NCI-H446 treated with DMSO at 0.1 percent for 48 hours (cell line): ENCODE data around the gene TENT4B.
"Not testable (repeated sequence)": the region's sequence is repeated elsewhere in the genome, so short reads cannot be mapped to it uniquely, and the experiment has no call there.

Experiments used
- DNase-seq: peaks from one replicate; lab custom pipeline; 2025; lab: John Stamatoyannopoulos, UW

Gene TENT4B

DNA sequence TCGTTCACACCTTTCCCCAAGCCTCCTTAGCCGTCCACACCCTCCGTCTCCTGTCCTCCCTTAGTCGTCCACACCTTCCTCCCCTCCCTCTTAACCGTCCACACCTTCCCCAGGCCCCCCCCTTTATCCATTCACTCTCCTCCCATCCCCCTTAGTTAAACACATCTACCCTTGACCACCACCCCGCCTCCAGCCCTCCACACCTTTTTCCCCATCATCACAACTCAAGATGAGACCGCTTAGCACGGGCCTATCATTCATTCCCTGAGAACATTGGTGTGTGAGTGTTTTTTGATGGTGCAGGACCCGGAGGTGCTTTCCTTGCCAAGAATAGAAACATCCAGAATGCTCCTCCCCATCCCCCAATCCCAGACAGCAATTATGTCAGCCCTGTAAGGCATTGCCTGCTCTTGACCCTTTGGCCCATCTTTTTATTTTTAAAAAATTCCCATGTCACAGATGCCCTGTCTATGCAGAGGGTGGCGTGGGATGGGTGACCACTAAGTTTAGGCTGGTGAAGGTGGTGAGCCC, 1.4 kb downstream of the TENT4B start:
- DNase-seq: no peak

DNA sequence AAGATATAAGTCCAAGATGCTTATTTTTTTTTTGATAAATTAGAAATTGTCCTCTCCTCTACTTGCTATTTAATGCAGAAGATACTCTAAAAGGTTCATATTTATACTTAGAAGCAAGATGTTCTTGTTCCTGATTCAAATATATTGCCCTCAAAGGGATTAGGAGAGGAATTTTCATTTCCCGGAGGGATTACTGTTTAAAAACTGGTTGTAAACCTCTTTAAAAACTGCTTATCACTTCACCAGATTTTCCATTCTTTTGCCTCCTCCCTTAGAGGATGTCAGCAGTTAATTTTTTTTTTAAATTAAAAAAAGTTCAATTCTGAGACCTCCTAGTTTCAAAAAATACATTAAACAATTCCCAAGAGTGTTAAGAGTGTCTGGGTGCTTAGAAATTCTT, 2.8 kb downstream of the TENT4B start:
- DNase-seq: no peak

DNA sequence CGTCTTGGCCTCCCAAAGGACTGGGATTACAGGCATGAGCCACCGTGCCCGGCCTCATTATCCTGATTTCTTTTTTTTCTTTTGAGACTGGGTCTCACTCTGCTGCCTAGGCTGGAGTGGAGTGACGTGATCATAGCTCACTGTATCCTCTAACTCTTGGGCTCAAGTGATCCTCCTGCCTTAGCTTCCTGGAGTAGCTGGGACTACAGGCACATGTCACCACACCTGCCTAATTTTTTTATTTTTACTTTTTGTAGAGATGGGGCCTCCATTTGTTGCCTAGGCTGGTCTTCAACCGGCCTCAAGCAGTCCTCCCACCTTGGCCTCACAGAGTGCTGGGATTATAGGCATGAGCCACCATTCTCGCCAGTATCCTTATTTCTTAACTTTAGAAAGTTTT, 3.5 kb downstream of the TENT4B start:
- DNase-seq: no peak

DNA sequence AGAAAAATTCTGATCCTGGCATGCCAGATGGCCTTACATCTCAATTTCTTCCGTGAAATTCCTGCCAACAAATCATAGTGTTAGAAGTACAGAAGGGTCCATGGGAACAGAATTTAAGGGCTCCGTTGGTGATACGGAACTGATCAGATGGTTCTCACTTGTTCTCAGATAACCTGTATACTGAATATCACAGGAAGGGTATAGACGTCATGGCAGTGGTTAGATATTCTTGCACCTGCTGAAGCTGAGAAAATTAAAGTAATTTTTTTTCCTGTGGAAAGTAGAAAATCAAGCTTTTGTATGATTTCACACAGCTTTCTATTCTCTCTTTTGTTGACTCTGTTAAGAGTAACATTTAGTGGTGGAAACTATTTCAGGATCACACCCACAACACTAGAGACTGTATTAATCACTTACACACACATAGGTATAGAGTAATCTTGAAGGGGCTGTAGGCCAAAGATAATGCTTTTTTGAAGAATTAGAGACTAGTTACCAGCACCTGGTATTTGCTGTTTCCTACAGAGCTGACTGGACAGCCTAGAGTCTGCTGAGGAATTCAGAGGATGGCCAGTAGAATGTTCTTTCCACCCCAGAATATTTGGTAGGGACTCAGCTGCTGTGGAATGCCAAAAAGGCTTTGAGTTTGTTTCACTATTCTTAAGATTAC, 7.5 kb downstream of the TENT4B start:
- DNase-seq: no peak

DNA sequence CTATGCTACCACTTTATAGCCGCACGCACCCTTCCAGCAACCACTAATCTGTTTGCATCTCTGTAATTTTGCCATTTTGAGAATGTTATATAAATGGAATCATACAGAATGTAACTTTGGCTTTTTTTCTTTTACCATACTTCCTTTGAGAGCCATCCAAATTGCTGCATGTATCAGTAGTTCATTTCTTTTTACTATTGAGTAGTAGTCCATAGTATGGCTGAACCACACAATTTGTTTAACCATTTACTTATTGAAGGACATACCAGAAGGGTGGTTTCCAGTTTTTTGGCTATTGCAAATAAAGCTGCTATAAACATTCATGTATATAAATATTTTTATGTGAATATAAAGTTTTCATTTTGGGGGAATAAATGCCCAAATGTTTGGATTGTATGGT, 8.8 kb downstream of the TENT4B start:
- no peak for DNase-seq

DNA sequence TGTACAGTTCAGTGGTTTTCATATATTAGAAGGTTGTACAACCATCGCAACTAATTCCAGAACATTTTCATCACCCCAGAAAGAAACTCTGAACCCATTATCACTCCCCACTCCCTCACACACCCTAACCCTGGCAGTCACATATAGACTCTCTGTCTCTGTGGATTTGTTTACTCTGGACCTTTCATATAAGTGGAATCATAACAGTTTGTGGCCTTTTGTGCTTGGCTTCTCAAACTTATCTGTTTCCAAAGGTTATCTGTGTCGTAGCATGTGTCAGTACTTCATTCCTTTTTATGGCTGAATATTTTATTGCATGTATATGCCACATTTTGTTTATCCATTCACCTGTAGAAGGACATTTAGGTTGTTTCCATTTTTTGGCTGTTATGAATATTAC, 12.4 kb downstream of the TENT4B start:
- no peak for DNase-seq

DNA sequence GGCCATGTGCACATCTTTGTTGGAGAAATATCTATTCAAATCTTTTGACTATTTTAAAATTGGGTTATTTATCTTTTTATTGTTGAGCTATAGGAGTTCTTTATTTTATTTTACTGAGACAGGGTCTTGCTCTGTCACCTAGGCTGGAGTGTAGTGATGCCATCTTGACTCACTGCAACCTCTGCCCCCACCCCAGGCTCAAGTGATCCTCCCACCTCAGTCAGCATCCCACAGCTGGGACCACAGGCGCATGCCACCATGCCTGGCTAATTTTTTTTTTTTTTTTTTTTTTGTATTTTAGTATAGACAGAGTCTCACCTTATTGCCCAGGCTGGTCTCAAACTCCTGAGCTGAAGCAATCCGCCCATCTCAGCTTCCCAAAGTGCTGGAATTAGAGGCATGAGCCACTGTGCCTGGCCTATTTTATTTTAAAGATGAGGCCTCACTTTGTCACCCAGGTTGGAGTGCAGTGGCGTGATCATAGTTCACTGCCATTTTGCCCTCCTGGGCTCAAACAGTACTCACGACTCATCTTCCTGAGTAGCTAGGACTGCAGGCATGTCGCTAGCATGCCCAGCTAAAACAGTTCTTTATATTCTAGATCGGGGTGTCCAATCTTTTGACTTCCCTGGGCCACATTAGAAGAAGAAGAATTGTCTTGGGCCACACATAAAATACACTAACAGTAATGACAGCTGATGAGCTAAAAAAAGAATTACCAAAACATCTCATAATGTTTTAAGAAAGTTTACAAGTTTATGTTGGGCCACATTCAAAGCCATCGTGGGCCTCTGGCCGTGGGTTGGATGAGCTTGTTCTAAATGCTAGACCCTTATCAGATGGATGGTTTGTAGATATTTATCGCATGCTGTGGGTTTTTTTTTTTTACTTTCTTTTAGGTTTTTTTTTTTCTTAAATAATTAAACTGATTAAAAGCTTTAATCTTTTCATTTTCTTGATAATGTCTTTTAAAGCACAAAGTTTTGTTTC, 13.7 kb downstream of the TENT4B start:
- no peak for DNase-seq

DNA sequence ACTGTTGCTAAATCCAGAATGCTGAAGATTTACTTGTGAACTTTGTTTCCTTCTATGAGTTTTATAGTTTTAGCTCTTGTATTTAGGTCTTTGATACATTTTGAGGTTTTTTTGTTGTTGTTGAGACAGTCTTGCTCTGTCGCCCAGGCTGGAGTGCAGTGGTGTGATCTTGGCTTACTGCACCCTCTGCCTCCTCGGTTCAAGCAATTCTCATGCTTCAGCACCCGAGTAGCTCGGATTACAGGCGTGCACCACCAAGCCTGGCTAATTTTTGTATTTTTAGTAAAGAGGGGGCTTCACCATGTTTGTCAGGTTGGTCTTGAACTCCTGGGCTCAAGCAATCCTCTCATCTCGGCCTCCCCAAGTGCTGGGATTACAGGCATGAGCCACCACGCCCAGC, 14.4 kb downstream of the TENT4B start:
- DNase-seq: no peak

DNA sequence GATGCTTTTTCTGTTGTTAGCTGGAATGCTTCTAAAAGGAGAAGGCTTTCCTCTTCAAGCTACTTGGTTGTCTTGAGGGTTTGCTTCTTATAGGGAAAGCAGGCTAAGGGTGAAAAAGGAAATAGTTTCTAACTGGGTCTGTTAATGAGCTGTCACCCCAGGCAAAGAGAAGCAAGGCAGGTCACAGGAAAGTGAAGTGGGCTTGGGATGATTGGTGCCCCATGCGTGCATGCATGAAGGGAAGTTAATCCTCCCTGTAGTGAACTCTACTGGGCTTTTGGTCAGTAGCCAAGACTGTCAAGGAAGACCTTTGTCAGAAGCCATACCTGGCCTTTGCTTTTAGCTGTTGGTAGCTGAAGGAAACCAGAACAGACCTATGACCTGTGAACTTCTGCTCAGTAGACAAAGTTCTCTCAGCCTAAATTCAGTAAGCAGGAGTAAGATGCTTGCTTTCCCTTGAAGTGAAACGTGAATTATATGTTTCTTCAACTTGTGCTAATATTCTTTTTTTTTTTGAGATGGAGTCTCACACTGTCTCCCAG, 16.5 kb downstream of the TENT4B start:
- DNase-seq: no peak

DNA sequence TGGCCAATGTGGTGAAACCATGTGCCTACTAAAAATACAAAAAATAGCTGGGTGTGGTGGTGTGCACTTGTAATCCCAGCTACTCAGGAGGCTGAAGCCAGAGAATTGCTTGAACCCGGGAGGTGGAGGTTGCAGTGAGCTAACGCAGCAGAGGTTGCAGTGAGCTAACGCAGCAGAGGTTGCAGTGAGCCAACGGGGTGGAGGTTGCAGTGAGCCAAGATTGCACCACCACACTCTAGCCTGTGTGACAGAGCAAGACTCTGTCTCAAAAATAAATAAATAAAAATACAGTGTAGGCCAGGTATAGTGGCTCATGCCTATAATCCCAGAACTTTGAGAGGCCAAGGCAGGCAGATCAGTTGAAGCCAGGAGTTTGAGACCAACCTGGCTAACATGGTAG, 18.7 kb downstream of the TENT4B start:
- not testable (repeated sequence) for DNase-seq

DNA sequence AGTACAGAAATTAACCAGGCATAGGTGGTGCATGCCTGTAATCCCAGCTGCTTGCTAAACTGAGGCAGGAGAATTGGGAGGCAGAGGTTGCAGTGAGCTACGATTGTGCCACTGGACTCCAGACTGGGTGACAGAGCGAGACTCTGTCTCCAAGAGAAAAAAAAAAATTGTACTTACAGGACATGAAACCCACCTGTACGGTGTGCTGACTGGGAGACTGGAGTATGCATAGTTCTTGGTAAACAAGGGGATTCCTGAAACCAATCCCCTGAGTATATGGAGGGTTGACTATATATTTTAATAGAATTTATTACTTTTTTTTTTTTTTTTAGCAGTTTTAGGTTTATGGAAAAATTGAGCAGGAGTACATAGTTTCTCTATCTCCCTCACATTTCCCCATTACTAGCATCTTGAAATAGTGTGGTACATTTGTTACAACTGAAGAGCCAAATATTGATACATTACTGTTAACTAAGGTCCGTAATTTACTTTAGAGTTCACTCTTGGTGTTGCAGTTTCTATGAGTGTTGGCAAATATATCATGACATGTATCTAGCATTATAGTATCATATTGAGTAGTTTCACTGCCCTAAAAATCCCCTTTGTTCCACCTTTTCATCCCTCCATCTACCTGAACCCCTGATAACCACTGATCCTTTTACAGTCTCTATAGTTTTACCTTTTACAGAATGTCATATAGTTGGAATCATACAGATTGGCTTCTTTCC, 19.3 kb downstream of the TENT4B start:
- DNase-seq: no peak

DNA sequence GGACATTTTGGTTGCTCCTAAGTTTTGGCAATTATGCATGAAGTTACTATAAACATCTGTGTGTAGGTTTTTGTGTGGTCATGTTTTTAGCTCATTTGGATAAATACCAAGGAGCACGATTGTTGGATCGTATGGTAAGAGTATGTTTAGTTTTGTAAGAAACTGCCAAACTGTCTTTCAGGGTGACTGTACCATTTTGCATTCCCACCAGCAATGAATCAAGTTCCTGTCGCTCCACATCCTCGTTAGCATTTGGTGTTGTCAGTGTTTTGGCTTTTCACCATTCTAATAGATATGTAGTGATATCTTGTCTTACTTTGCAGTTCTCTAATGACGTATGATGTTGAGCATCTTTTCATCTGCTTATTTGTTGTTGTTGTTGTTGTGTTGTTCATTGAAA, 20.2 kb downstream of the TENT4B start:
- no peak for DNase-seq

DNA sequence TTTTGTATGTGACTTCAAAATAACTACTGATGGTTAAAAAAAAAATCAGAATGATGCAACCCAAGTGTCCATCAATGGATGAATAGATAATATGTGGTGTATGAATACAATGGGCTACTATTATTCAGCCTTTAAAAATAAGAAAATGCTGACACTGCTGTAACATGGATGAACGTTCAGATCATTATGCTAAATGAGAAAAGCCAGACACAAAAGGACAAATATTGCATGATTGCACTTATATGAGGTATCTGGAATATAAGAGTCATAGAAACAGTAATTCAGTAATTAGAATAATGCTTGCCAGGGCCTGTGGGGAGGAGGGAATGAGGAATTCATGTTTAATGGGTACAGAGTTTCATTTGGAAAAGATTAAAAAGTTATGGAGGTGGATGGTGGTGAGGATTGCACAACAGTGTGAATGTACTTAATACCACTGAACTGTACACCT, 25.4 kb downstream of the TENT4B start:
- no peak for DNase-seq

DNA sequence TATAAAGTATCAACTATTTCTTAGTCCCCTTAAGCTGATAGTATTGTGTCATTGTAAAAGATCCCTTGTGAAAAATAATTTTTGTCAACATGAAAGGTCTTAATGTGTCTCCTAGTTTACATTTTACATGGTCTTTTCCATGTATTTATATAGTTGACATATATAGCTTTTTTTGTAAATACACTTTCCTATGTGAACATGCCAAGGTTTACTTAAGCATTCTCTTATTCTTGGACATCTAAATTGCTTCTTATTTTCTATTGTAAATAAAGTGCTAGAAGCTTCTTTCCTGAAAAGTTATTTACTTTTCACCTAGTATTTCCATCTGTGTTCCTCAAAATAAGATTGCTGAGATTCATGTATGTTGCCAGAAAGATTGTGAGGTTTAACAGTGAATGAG, 29.3 kb downstream of the TENT4B start:
- DNase-seq: no peak

DNA sequence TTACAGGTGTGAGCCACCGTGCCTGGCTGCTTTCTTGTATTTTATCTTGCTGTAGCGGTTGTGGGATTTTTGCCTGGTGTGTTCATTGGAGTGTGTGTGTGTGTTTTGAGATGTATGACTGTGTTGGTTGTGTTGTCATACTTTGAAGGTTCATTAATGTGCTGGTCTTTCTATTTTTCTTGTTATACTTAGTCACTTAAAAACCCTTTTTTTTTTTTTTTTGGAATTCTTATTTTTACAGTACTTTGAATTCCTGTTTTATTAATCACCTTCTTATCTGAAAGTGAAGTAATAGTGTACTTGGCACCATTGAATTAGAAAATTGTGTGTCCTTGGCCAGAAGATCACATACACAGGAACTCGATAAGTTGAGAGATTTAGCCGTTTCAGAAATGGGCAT, 30.2 kb downstream of the TENT4B start:
- DNase-seq: no peak

DNA sequence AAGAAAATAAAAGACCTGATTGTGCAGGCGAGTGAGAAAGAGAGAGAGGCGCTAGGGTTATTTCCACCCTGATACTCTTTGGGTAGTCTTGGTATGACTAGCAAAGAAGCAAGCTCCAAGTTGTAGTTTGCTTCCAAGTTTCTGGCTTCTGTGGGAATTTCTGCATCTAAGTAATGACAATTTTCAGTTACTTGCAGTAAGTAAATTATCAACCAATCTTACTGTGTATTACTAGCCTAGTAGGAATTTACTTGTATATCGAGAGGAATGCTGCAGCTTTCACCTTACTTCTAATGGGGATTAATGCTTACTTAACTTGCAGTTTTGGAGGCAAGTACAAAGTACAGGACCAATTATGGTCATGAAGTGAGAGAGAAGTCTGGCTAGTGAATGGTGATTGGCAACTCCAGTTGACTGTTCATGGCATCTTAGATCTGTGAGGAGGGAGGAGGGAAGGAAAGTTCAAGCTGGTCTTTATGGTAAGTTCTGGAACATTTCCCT, 31.9 kb downstream of the TENT4B start:
- DNase-seq: no peak

DNA sequence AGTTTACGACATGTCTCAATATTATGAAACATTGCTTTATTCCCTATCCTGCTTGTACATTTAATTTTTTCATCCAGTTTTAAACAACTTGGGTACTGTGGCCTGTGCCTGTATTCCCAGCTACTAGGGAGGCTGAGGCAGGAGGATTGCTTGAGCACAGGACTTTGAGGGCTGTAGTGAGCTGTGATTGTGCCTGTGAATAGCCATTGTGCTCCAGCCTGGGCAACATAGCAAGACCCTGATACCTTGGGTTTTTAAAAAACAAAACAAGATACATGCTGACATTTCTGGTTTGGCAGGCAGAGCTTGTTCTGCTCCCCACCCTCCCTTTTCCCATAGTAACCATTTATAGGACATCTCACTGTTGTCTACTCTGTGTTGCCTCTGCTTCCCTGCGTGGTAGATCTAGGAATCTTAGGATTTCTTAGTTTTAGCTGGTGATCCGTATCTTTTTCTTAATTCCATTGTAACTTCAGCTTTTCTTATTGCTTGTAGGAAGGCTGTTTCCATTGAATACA, 35.6 kb downstream of the TENT4B start:
- DNase-seq: no peak

DNA sequence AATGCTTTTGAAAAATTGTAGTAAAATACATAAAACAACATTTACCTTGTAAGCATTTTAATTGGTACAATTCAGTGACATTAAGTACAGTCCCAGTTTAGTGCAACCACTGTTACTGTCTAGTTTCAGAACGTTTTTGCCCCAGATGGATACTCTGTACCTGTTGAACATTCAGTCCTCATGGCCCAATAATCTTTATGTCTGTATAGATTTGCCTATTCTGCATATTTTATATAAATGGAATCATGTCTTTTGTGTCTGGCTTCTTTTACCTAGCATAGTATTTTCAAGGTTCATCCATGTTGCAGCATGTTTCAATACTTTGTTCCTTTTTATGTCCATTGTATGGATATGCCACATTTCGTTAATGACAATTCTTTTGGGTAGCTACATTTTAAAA, 37.2 kb downstream of the TENT4B start:
- DNase-seq: no peak

DNA sequence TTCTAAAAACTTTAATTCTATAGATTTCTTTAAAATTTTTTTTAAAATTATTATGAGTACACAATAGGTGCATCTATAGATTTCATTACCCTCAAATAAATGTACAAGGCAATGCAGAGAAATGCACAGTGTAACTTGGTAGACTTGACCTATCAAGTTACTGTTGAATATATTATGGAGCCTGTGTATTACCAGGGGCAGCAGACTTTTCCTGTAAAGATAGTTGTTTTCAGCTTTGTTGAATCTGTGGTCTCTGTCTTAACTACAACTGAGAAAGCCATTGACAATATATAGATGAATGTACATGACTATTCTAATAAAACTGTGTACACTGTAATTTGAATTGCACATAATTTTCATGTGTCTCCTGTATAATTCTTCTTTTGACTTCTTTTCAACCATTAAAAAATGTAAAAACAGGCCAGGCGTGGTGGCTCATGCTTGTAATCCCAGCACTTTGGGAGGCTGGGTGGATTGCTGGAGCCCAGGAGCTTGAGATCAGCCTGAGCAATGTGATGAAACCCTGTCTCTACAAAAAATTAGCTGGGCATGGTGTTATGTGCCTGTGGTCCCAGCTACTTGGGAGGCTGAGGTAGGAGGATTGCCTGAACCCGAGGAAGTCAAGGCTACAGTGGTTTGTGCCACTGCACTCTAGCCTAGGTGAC, 39.4 kb downstream of the TENT4B start:
- no peak for DNase-seq

DNA sequence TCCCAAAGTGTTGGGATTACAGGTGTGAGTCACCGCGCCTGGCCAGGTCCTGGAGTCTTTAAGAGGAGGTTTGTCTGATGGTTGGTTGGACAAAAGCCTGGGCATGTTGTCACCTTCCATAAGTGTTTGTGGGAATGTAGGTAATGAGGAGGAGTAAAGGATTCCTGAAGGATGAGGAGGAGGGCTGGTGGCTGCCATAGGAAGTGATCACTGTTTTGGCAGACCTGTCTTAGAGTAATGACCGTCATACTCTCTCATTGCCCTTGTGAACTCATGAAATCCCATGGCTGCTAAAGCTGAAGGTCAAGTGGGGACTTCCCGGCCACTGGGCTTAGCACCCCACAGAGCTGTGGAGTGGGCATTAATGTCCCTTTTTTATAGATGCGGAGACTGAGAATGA, 40.5 kb downstream of the TENT4B start:
- no peak for DNase-seq

DNA sequence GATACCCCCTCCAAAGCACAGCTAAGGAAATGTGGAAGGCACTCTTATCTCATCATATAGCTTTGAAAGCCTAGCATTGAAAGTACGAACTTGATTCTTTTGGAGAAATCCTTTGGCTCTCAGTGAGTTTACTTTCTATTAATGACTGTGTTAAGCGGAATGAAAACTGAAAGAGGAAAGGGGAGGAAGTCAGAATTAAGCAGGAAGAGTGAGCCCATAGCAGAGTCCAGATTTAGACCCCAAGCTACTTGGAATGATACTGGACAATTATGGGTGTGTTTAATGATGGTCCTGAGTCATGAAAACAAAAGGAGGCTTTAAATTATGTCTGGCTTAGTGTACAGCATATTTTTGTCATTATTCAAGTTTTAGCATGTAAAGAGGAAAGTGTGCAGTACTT, 42.2 kb downstream of the TENT4B start:
- no peak for DNase-seq
